Ishikawa (cell line): ENCODE results near the gene TRPM1.

Experiments used
- CEBPB ChIP-seq: IDR thresholded peaks from 2 replicates; pipeline ENCODE4 v1.6.1; 2012
- EGR1 ChIP-seq: IDR thresholded peaks from 2 replicates; pipeline ENCODE4 v1.6.1; 2012
- EP300 ChIP-seq: IDR thresholded peaks from 2 replicates; pipeline ENCODE4 v1.6.1; 2012; ENCODE audit warnings: borderline replicate concordance
- FOXM1 ChIP-seq: IDR thresholded peaks from 2 replicates; pipeline ENCODE4 v1.6.1; 2012; ENCODE audit warnings: low read depth, borderline replicate concordance
- NFIC ChIP-seq: IDR thresholded peaks from 2 replicates; pipeline ENCODE4 v1.6.1; 2012
- REST ChIP-seq: IDR thresholded peaks from 2 replicates; pipeline ENCODE4 v1.6.1; 2012; ENCODE audit warnings: low read depth, mild to moderate bottlenecking
- TCF12 ChIP-seq: IDR thresholded peaks from 2 replicates; pipeline ENCODE4 v1.6.1; 2012; ENCODE audit warnings: low read depth
- YY1 ChIP-seq: IDR thresholded peaks from 2 replicates; pipeline ENCODE4 v1.6.1; 2012; ENCODE audit warnings: low read depth
- TF ChIP-seq, protein P1 (sequence below): IDR thresholded peaks from 2 replicates; pipeline ENCODE4 v1.6.1; 2012

DNA sequence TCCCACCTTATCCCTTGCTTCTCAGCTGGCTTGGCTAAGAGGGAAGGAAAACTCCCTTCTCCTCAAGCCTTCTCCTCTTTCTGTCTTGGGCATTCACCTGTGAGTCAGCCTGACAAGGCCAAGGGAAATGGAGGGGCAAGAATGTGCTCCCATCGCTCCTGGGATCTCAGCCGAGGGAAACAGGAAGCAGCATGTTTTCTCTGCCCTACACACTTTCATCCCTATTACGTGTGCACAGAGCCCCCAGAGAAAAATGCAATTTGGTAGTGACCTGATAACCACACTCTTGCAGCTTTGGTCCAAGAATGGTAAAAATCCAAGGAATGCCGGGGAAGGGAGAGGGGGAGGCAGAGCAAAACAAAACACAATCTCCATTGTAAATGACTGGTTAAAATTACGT lies 77.2 kb downstream of the TRPM1 start:
- no peak for TF ChIP-seq FOXM1
- no peak for TF ChIP-seq NFIC
- no peak for TF ChIP-seq YY1
- TF ChIP-seq CEBPB, result no peak
- no peak for TF ChIP-seq EP300
- TF ChIP-seq, protein P1, sequence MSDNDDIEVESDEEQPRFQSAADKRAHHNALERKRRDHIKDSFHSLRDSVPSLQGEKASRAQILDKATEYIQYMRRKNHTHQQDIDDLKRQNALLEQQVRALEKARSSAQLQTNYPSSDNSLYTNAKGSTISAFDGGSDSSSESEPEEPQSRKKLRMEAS, result peak; percentile 37; the same call in 1 of the 2 replicates
- no peak for TF ChIP-seq TCF12
- no peak for TF ChIP-seq EGR1
- TF ChIP-seq REST, result no peak
